Upper lobe of left lung (tissue), 6 donors: ENCODE results near the gene C11orf91. TPM values are rescaled to one million over a fixed set of nuclear protein-coding genes. Genes with fewer than 3 reads are reported as not detected.

Experiments used
- ATAC-seq, 2 donors: fragments of 200-7000 bp; cut with Tn5 transposase; one replicate each; pipeline ENCODE4 v1.9.1; 2022; ENCODE audit warnings: mild to moderate bottlenecking in 2 of 2, moderate library complexity in 2 of 2; ENCODE audit not compliant: low FRiP score in 2 of 2
- DNase-seq, 2 donors: peaks; one replicate each; pipeline ENCODE4 v3.0.0-alpha.2; 2019 to 2020
- H3K27ac ChIP-seq, 4 donors: fragments of 200-600 bp; sonication (generic); one replicate each; pipeline ENCODE4 v1.5.1; 2016 to 2019
- H3K27me3 ChIP-seq, 4 donors: fragments of 200-600 bp; sonication (generic); one replicate each; pipeline ENCODE4 v1.5.1; 2017 to 2019
- H3K36me3 ChIP-seq, 4 donors: fragments of 200-600 bp; sonication (generic); one replicate each; pipeline ENCODE4 v1.5.1; 2016 to 2019
- H3K4me1 ChIP-seq, 4 donors: fragments of 200-600 bp; sonication (generic); one replicate each; pipeline ENCODE4 v1.5.1; 2018 to 2019
- H3K4me3 ChIP-seq, 4 donors: fragments of 200-600 bp; sonication (generic); one replicate each; pipeline ENCODE4 v1.5.1; 2017 to 2019; ENCODE audit warnings: mild to moderate bottlenecking in 2 of 4, moderate library complexity in 1 of 4
- H3K9me3 ChIP-seq, 4 donors: fragments of 200-600 bp; sonication (generic); one replicate each; pipeline ENCODE4 v1.5.1; 2018 to 2019
- EP300 ChIP-seq, 4 donors: sonication (generic); formaldehyde crosslinking; IDR thresholded peaks; one replicate each; pipeline ENCODE4 v1.5.1; 2017; ENCODE audit warnings: antibody characterized with exemption in 4 of 4, control low read depth in 2 of 4
- POLR2A ChIP-seq, 4 donors: fragments of 450-650 bp; IDR thresholded peaks; one replicate each; pipeline ENCODE4 v1.5.1; 2016 to 2017; ENCODE audit warnings: antibody characterized with exemption in 4 of 4, mild to moderate bottlenecking in 2 of 4
- POLR2AphosphoS5 ChIP-seq, 2 donors: sonication (generic); formaldehyde crosslinking; IDR thresholded peaks; one replicate each; pipeline ENCODE4 v1.5.1; 2017; ENCODE audit warnings: antibody characterized with exemption in 2 of 2
- WGBS, 2 donors: methylation state at CpG; one replicate each; pipeline ENCODE4 v1.1.5; 2017 to 2018; 5-methylcytosine and 5-hydroxymethylcytosine counted together
- total RNA-seq, 6 donors: library from RNA; depleted of rRNA in 4 of 6; stranded (reverse); fragments of >200 nt in 4 of 6; gene quantifications; one replicate each; pipeline versions ENCODE4 v1.1.0 to v1.2.1, GENCODE V29; 2016 to 2021
- TF ChIP-seq, protein P1 (sequence below), 6 experiments: fragments of 450-650 bp in 4 of 6; fragments of 200-600 bp in 2 of 6; sonication (generic) in 2 of 6; IDR thresholded peaks; one replicate each; pipeline ENCODE4 v1.5.1; 2016 to 2019; ENCODE audit warnings: antibody characterized with exemption in 6 of 6
- donor health status: DM: no; HTN: no; CAD: no; lungs with moderate emphysema.
- donor health status: DM: no; HTN: yes; CAD: no; lungs with severe emphysema.

Gene C11orf91
- total RNA-seq, 6 donors from 2014 or later, result 0.77 to 1.3 TPM; not detected in 4

- ATAC-seq, result peak in 1 of 2 donors; percentile 42
- Histone ChIP-seq H3K27me3 (no peaks in the 10 kb centered on the region), H3K9me3 (no peaks in the 10 kb centered on the region), H3K4me1 (peaks cover 73 to 79% (median 76%) of the 10 kb centered on the region in 4 donors), H3K36me3 (peaks cover 0 to 27% (median 11%) of the 10 kb centered on the region in 4 donors), H3K27ac (peak overlapping the region; percentile 83 to 90 (median 89)), H3K4me3 (no peak overlapping the region)
- DNase-seq, result peak in 1 of 2 donors; percentile 82
- WGBS, 2 donors, result 49 to 57% methylated on average over 4 of the region's 4 CpGs
- TF ChIP-seq, protein P1, sequence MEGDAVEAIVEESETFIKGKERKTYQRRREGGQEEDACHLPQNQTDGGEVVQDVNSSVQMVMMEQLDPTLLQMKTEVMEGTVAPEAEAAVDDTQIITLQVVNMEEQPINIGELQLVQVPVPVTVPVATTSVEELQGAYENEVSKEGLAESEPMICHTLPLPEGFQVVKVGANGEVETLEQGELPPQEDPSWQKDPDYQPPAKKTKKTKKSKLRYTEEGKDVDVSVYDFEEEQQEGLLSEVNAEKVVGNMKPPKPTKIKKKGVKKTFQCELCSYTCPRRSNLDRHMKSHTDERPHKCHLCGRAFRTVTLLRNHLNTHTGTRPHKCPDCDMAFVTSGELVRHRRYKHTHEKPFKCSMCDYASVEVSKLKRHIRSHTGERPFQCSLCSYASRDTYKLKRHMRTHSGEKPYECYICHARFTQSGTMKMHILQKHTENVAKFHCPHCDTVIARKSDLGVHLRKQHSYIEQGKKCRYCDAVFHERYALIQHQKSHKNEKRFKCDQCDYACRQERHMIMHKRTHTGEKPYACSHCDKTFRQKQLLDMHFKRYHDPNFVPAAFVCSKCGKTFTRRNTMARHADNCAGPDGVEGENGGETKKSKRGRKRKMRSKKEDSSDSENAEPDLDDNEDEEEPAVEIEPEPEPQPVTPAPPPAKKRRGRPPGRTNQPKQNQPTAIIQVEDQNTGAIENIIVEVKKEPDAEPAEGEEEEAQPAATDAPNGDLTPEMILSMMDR (IDR thresholded peaks at IDR 0.05), result no peak
- peak in 2 of 4 donors; percentile 63 to 72 for TF ChIP-seq EP300 (IDR thresholded peaks at IDR 0.05)
- peak; percentile 39 to 79 for TF ChIP-seq POLR2AphosphoS5 (IDR thresholded peaks at IDR 0.05)
- TF ChIP-seq POLR2A (IDR thresholded peaks at IDR 0.05), result no peak
These were observed 3.2 kb upstream of the C11orf91 start for GRCh38 chr11:33703788-33704187.

DNA sequence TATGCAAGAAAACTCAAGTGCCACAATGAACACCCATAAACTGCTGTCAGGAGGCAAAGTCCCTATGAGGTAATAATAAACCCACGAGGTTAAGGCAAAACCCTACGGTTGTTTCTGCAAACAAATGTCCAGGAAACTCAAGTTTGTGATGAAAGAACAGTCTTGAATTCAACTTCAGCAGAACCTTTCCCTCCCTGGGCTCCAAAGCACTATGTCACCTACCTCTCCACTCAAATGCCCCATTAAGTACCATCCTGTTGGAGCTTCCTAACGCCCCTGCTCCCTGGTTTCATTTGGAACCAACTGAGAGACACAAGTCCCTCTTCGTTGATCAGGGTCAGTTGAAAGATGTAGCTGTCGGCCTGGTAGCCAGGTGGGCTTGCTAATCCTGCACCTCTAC, 2.6 kb upstream of the C11orf91 start:
- no peak for DNase-seq
- Histone ChIP-seq H3K27ac (peak overlapping the region; percentile 83 to 90 (median 89)), H3K4me1 (peaks cover 69 to 74% (median 72%) of the 10 kb centered on the region in 4 donors), H3K36me3 (peaks cover 0 to 21% (median 7%) of the 10 kb centered on the region in 4 donors), H3K9me3 (no peaks in the 10 kb centered on the region), H3K27me3 (no peaks in the 10 kb centered on the region), H3K4me3 (no peak overlapping the region)
- no peak for ATAC-seq
- WGBS, 2 donors, result 52 to 64% methylated on average over 4 to 5 of the region's 5 CpGs
- TF ChIP-seq POLR2AphosphoS5 (IDR thresholded peaks at IDR 0.05), result peak in 1 of 2 donors; percentile 9
- TF ChIP-seq EP300 (IDR thresholded peaks at IDR 0.05), result no peak
- no peak for TF ChIP-seq POLR2A (IDR thresholded peaks at IDR 0.05)
- TF ChIP-seq, protein P1 (IDR thresholded peaks at IDR 0.05), result no peak

DNA sequence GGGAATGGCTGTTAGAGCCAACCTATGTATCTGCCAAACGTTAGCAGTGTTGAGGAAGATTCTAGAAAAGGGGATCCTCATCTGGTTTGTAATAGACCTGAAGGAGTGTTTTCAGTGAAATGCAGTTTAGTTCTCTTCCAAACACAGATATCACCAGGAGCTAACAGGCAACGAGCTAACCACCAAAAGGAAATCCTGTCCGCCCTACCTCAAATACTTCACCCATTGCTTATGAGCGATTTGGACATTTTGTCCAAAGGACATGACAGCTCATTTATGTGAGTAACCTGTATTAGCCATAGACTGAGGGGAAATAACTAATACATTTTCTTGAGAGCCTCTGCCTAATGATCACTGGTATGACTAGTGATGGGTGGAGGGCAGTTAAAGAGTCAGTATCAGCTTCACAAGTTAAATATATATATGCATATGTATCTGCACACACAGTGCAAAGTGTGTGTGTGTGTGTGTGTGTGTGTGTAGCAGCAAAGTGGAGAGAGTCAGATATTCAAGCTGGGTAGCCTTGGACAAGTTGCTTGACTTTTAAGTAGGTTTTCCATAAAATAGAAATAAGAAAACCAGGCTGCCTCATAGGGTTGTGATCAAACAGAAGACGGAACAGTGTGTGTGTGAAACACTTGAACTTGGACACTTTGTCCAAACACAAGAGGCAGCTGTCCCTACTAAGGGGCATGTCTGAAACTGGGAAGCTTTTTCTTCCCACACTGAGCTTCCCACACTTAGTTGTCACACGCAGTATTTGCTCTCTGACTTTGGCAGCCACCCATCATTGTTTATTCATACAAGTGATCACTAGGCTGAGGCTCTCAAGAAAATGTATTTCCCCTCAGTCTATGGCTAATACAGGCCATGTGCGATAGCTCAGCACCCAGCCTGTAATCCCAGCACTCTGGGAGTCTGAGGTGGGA, 940 bp upstream of the C11orf91 start:
- no peaks in the 10 kb centered on the region for H3K9me3 ChIP-seq
- no peaks in the 10 kb centered on the region for H3K27me3 ChIP-seq
- H3K27ac ChIP-seq, result peak overlapping the region; percentile 83 to 90 (median 89)
- peaks cover 0 to 11% (median 6%) of the 10 kb centered on the region in 4 donors for H3K36me3 ChIP-seq
- 16% methylated on average over 7 of the region's 7 CpGs for WGBS, 2 donors
- TF ChIP-seq EP300 (IDR thresholded peaks at IDR 0.05) (peak in 3 of 4 donors; percentile 74 to 93 (median 88)), POLR2AphosphoS5 (IDR thresholded peaks at IDR 0.05) (peak; percentile 67 to 73), POLR2A (IDR thresholded peaks at IDR 0.05) (peak in 1 of 4 donors; percentile 11)
- TF ChIP-seq, protein P1 (IDR thresholded peaks at IDR 0.05), result no peak
- ATAC-seq (peak; percentile 1 to 9), DNase-seq (no peak)
- peak overlapping the region in 3 of 4 donors; percentile 42 to 66 (median 61) for H3K4me3 ChIP-seq
- H3K4me1 ChIP-seq, result peaks cover 57 to 68% (median 63%) of the 10 kb centered on the region in 4 donors

DNA sequence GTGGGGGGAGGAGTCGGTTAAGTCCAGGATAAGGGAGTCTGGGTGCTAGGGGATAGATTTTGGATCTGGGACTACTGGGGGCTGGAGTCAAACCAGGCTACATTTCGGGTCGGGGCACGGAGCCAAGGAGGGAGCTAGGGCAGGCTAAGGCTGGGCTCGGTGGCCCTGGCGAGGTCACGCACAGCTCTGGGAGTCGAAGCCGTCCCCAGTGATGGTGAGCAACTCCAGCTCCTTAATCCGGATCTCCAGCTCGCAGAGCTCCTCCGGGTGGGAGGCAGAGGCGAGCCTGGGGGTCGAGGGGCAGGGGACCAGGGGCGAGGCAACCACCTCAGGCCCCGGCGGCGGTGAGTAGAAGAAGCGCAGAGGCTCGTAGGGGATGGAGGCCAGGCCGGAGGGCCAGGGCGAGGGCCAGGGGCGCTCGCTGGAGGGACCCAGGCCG, 544 bp downstream of the C11orf91 start:
- Histone ChIP-seq H3K4me1 (peaks cover 44 to 80% (median 65%) of the 10 kb centered on the region in 4 donors), H3K27me3 (no peaks in the 10 kb centered on the region), H3K9me3 (no peaks in the 10 kb centered on the region), H3K27ac (peak overlapping the region; percentile 83 to 90 (median 89)), H3K4me3 (peak overlapping the region in 3 of 4 donors; percentile 42 to 66 (median 61)), H3K36me3 (peaks cover 0 to 2% (median 2%) of the 10 kb centered on the region in 4 donors)
- no peak for DNase-seq
- WGBS, 2 donors, result 45 to 57% methylated on average over 9 to 20 of the region's 25 CpGs
- TF ChIP-seq, protein P1 (IDR thresholded peaks at IDR 0.05), result no peak
- TF ChIP-seq POLR2A (IDR thresholded peaks at IDR 0.05) (no peak), POLR2AphosphoS5 (IDR thresholded peaks at IDR 0.05) (no peak), EP300 (IDR thresholded peaks at IDR 0.05) (no peak)
- no peak for ATAC-seq
